Natural killer cell treated with Interleukin-12 subunit alpha and Interleukin-12 subunit beta and Interleukin-15 and Interleukin-18, amount 100 ng/mL, for 72 hours (primary cell): ENCODE data around the gene TMEM154. TPM values are rescaled to one million over a fixed set of nuclear protein-coding genes. Genes with fewer than 3 reads are reported as not detected.

Source experiments
- ATAC-seq, 2 donors: fragments of 150-1000 bp; cut with Tn5 transposase in 1 of 2; sonication (Bioruptor Pico), chemical (Tn5 transposase) in 1 of 2; 2 replicates each; pipeline ENCODE4 v1.10.0; 2021
- DNase-seq: peaks from one replicate; pipeline ENCODE4 v3.0.0; 2022; ENCODE audit warnings: low spot score
- H3K27ac Mint-ChIP-seq, 2 donors: 1 replicate in 1 of 2; 2 replicates in 1 of 2; pipeline ENCODE4 v1.8.0; 2022; ENCODE audit warnings: mixed read lengths in 2 of 2, mild to moderate bottlenecking in 1 of 2, moderate library complexity in 1 of 2
- H3K27me3 Mint-ChIP-seq, 2 donors: 1 replicate in 1 of 2; 2 replicates in 1 of 2; pipeline ENCODE4 v1.8.0; 2022; ENCODE audit warnings: mixed read lengths in 2 of 2
- H3K36me3 Mint-ChIP-seq: one replicate; pipeline ENCODE4 v1.8.0; 2022; ENCODE audit warnings: mixed read lengths
- H3K4me1 Mint-ChIP-seq, 2 donors: 1 replicate in 1 of 2; 2 replicates in 1 of 2; pipeline ENCODE4 v1.8.0; 2022; ENCODE audit warnings: low read depth in 2 of 2, mixed read lengths in 2 of 2, mild to moderate bottlenecking in 1 of 2
- H3K4me3 Mint-ChIP-seq: one replicate; pipeline ENCODE4 v1.8.0; 2022; ENCODE audit warnings: mixed read lengths
- H3K9me3 Mint-ChIP-seq: 2 replicates; pipeline ENCODE4 v1.8.0; 2022; ENCODE audit warnings: mixed read lengths
- total RNA-seq, 2 donors: library from RNA; stranded (reverse); gene quantifications; one replicate each; pipeline ENCODE4 v1.2.3, GENCODE V29; 2022

TMEM154 gene
- total RNA-seq, 2 donors from 2014 or later = 14.9 to 23.2 TPM

DNA sequence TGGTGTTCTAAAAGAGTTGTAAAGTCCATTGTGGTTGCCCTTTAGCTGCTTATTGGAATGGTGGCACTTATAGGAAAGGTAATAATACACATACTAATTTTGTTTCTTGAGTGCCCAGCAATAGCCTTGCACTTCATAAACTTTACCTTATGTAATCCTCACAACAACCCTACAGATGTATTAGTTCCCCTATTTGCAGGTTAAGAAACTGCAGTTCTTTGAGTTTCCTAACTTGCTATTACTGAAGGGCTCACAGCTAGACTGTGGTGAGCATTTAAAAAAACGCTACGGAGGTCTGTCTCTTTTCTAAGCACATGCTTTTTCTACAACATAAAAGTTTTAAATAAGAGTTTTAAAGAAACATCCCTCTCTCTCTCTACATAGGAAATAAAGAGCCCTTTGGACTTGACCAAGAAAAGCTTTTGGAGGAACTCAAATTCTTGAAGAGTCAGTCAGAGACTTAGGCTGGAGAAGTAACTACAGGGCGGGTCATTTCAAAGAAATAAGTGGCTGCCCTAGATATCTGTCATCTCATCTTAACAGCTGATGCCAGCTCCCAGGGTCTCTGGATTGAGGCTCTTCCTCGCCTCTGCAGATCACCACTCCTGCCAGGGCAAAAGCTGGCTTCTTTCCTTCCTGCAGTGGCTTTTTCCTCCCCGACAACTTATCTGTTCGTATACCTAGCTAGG lies 101.9 kb downstream of the TMEM154 start:
- H3K4me3 Mint-ChIP-seq = no peak overlapping the region
- H3K4me1 Mint-ChIP-seq = no peaks in the 10 kb centered on the region
- ATAC-seq = no peak
- H3K36me3 Mint-ChIP-seq = no peaks in the 10 kb centered on the region
- peaks cover 14 to 25% of the 10 kb centered on the region in 2 donors for H3K27me3 Mint-ChIP-seq
- no peak for DNase-seq
- no peaks in the 10 kb centered on the region for H3K9me3 Mint-ChIP-seq
- H3K27ac Mint-ChIP-seq = no peak overlapping the region

GRCh38 chr4:152575533-152575932 lies 104.3 kb downstream of the TMEM154 start:
- no peak for DNase-seq
- no peaks in the 10 kb centered on the region for H3K9me3 Mint-ChIP-seq
- no peak overlapping the region for H3K4me3 Mint-ChIP-seq
- H3K27me3 Mint-ChIP-seq = peaks cover 13 to 22% of the 10 kb centered on the region in 2 donors
- no peak for ATAC-seq
- H3K36me3 Mint-ChIP-seq = no peaks in the 10 kb centered on the region
- no peak overlapping the region for H3K27ac Mint-ChIP-seq
- no peaks in the 10 kb centered on the region for H3K4me1 Mint-ChIP-seq

DNA sequence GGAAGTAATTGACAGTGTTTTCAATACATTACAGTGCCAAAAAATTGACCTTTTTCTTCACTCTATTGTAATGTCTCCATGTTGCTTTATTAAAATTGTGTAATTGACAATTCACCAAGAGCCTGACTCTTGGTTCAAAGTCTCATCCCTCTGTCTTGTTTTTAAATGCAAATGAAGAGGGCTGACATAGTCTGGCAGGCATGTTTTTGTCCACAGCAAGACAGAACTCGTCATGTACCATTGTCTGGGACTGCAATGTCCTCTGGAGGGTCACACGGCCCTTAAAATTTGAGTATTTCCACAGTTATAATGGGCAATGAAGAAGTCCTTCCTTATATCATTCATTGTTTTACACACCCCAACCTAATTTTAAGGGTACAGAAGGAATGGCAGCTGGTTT lies 105.9 kb downstream of the TMEM154 start:
- Mint-ChIP-seq H3K36me3 (no peaks in the 10 kb centered on the region), H3K9me3 (no peaks in the 10 kb centered on the region), H3K27me3 (peaks cover 13 to 19% of the 10 kb centered on the region in 2 donors), H3K4me1 (no peaks in the 10 kb centered on the region), H3K4me3 (no peak overlapping the region), H3K27ac (no peak overlapping the region)
- ATAC-seq (no peak), DNase-seq (no peak)

- H3K27ac Mint-ChIP-seq = no peak overlapping the region
- peaks cover 13 to 22% of the 10 kb centered on the region in 2 donors for H3K27me3 Mint-ChIP-seq
- ATAC-seq = no peak
- no peaks in the 10 kb centered on the region for H3K4me1 Mint-ChIP-seq
- DNase-seq = no peak
- H3K36me3 Mint-ChIP-seq = no peaks in the 10 kb centered on the region
- H3K9me3 Mint-ChIP-seq = no peaks in the 10 kb centered on the region
- no peak overlapping the region for H3K4me3 Mint-ChIP-seq
Observed at GRCh38 chr4:152572417-152573086, 107.2 kb downstream of the TMEM154 start.

DNA sequence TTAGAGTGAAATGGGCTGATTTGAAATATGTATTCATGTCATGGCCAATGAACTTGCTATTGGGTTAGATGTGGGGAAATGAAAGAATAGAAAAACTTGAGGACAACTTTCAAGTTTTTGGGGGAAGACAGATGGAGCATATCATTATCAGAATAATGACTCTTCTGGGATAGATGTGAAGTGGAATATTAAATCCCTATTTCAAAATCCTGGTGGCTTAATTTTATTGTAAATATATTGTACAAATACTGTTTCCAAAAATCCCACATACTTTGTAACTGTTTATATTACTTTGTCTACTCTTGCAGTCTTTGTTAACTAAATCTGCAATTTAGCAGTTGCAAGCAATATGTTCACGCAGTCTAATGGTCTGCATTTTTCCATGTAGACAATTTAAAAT lies 108.0 kb downstream of the TMEM154 start:
- no peak overlapping the region for H3K4me3 Mint-ChIP-seq
- H3K27me3 Mint-ChIP-seq = peaks cover 13 to 22% of the 10 kb centered on the region in 2 donors
- DNase-seq (no peak), ATAC-seq (no peak)
- no peaks in the 10 kb centered on the region for H3K36me3 Mint-ChIP-seq
- no peaks in the 10 kb centered on the region for H3K4me1 Mint-ChIP-seq
- no peak overlapping the region for H3K27ac Mint-ChIP-seq
- H3K9me3 Mint-ChIP-seq = no peaks in the 10 kb centered on the region

GRCh38 chr4:152571296-152571695 lies 108.5 kb downstream of the TMEM154 start:
- Mint-ChIP-seq H3K4me1 (no peaks in the 10 kb centered on the region), H3K4me3 (no peak overlapping the region), H3K27ac (no peak overlapping the region), H3K36me3 (no peaks in the 10 kb centered on the region), H3K27me3 (peaks cover 13 to 22% of the 10 kb centered on the region in 2 donors), H3K9me3 (no peaks in the 10 kb centered on the region)
- DNase-seq = no peak
- ATAC-seq = no peak

Other genes starting within 250 kb of the TMEM154 start
- 10 to 100 TPM; 70.9 to 74.1 TPM for gene FBXW7, start 143.9 kb downstream of the TMEM154 start, total RNA-seq
- gene TIGD4, start 99.7 kb upstream of the TMEM154 start, total RNA-seq = under 1 TPM; 0.36 to 0.45 TPM
- 10 to 100 TPM; 17.8 to 21.0 TPM for gene ARFIP1, start 100.0 kb upstream of the TMEM154 start, total RNA-seq